Stomach (tissue), 9 donors: ENCODE data around the gene ZNF211. TPM values are rescaled to one million over a fixed set of nuclear protein-coding genes. Genes with fewer than 3 reads are reported as not detected.

Experiments
- DNase-seq, 2 donors: peaks; one replicate each; pipeline versions ENCODE4 v3.0.0 to v3.0.0-alpha.2; 2013 to 2019
- H3K27ac ChIP-seq, 5 donors: fragments of 200-600 bp in 4 of 5; sonication (generic) in 4 of 5; one replicate each; pipeline ENCODE4 v1.5.1; 2013 to 2019; ENCODE audit warnings: mild to moderate bottlenecking in 1 of 5, moderate library complexity in 1 of 5
- H3K27me3 ChIP-seq, 3 donors: fragments of 200-600 bp; sonication (generic); one replicate each; pipeline ENCODE4 v1.5.1; 2017 to 2019; ENCODE audit warnings: mixed run types in 1 of 3
- H3K36me3 ChIP-seq, 4 donors: fragments of 200-600 bp; sonication (generic); 1 replicate in 3 of 4; 2 replicates in 1 of 4; pipeline ENCODE4 v1.5.1; 2016 to 2019
- H3K4me1 ChIP-seq, 4 donors: fragments of 200-600 bp; sonication (generic); one replicate each; pipeline ENCODE4 v1.5.1; 2016 to 2019
- H3K4me3 ChIP-seq, 4 donors: fragments of 200-600 bp; sonication (generic) in 3 of 4; one replicate each; pipeline ENCODE4 v1.5.1; 2016 to 2019; ENCODE audit warnings: mild to moderate bottlenecking in 1 of 4
- H3K9me3 ChIP-seq, 4 donors: fragments of 200-600 bp; sonication (generic); one replicate each; pipeline ENCODE4 v1.5.1; 2016 to 2019
- CTCF ChIP-seq, 7 experiments: fragments of 450-650 bp in 4 of 7; fragments of 200-600 bp in 3 of 7; sonication (generic) in 3 of 7; IDR thresholded peaks; one replicate each; pipeline ENCODE4 v1.5.1; 2016 to 2019; ENCODE audit warnings: antibody characterized with exemption in 7 of 7, control low read depth in 2 of 7, mild to moderate bottlenecking in 1 of 7
- EP300 ChIP-seq: sonication (generic); formaldehyde crosslinking; IDR thresholded peaks from one replicate; pipeline ENCODE4 v1.6.1; 2017; ENCODE audit warnings: antibody characterized with exemption
- POLR2A ChIP-seq, 4 donors: fragments of 450-650 bp; IDR thresholded peaks; one replicate each; pipeline ENCODE4 v1.6.1; 2016; ENCODE audit warnings: antibody characterized with exemption in 4 of 4, control low read depth in 2 of 4, mild to moderate bottlenecking in 1 of 4, moderate library complexity in 1 of 4
- POLR2AphosphoS5 ChIP-seq, 3 donors: sonication (generic); formaldehyde crosslinking; IDR thresholded peaks; one replicate each; pipeline ENCODE4 v1.6.1; 2016; ENCODE audit warnings: antibody characterized with exemption in 3 of 3
- WGBS, 5 donors: extraction: QIAGEN DNeasy Blood & Tissue Kit in 3 of 5; methylation state at CpG; one replicate each; pipeline versions ENCODE4 v1.1.5 to v1.1.7; 2013 to 2018; 5-methylcytosine and 5-hydroxymethylcytosine counted together
- intact Hi-C: fragments of 100-400 bp; cut with DNase I; formaldehyde crosslinking; loops from one replicate; pipeline ENCODE4 v1.15.1; 2023; ENCODE audit warnings: low total_unique reads
- polyA plus RNA-seq, 3 donors: library from polyadenylated mRNA; stranded (reverse); fragments of 200-250 nt; gene quantifications; one replicate each; pipeline ENCODE4 v1.2.3, GENCODE V29; 2013
- total RNA-seq, 5 donors: library from RNA; depleted of rRNA; stranded (reverse); fragments of >200 nt; gene quantifications; one replicate each; pipeline versions ENCODE4 v1.1.0 to v1.2.3, GENCODE V29; 2014 to 2016
- donor health status: healthy with polysubstance abuse.
- donor health status: Bipolar disorder and iron deficiency.
- donor health status: healthy.

The ZNF211 gene
- total and polyA plus RNA-seq, 8 donors = 4.4 to 37.1 (median 9.3) TPM

GRCh38 chr19:57667228-57667627 lies 34.3 kb downstream of the ZNF211 start:
- no peak overlapping the region for H3K27ac ChIP-seq
- 83 to 96% (median 85%) methylated on average over 1 of the region's 1 CpG for WGBS, 5 donors
- peaks cover 0 to 40% (median 15%) of the 10 kb centered on the region in 3 donors for H3K27me3 ChIP-seq
- TF ChIP-seq POLR2AphosphoS5 (IDR thresholded peaks at IDR 0.05) (no peak), EP300 (no peak), POLR2A (IDR thresholded peaks at IDR 0.05) (no peak), CTCF (IDR thresholded peaks at IDR 0.05) (no peak)
- peaks cover 0 to 15% (median 0%) of the 10 kb centered on the region in 4 donors for H3K9me3 ChIP-seq
- H3K36me3 ChIP-seq = no peaks in the 10 kb centered on the region
- intact Hi-C loops = no loop called here
- no peak for DNase-seq
- peaks cover 0 to 17% (median 12%) of the 10 kb centered on the region in 4 donors for H3K4me1 ChIP-seq
- H3K4me3 ChIP-seq = no peak overlapping the region

- Histone ChIP-seq H3K36me3 (no peaks in the 10 kb centered on the region), H3K27me3 (peaks cover 0 to 38% (median 11%) of the 10 kb centered on the region in 3 donors), H3K9me3 (peaks cover 0 to 20% (median 6%) of the 10 kb centered on the region in 4 donors), H3K4me3 (no peak within 1 kb of the TSS), H3K27ac (no peak within 1 kb of the TSS), H3K4me1 (peaks cover 0 to 16% (median 10%) of the 10 kb centered on the region in 4 donors)
- no peak for DNase-seq
- TF ChIP-seq EP300 (no peak), CTCF (IDR thresholded peaks at IDR 0.05) (no peak), POLR2AphosphoS5 (IDR thresholded peaks at IDR 0.05) (no peak), POLR2A (IDR thresholded peaks at IDR 0.05) (no peak)
- intact Hi-C loops = no loop called here
- 84 to 93% (median 86%) methylated on average over 2 of the region's 2 CpGs for WGBS, 5 donors
Observed at GRCh38 chr19:57668635-57669034, 35.7 kb downstream of the ZNF211 start, which contains the start of gene ZSCAN4. Gene ZSCAN4 (plus strand): TSS chr19:57668935. CDS start chr19:57676146, 7,211 bp downstream.

- Histone ChIP-seq H3K4me1 (no peaks in the 10 kb centered on the region), H3K27ac (no peak overlapping the region), H3K27me3 (peaks cover 0 to 11% (median 0%) of the 10 kb centered on the region in 3 donors), H3K36me3 (no peaks in the 10 kb centered on the region), H3K9me3 (peaks cover 0 to 29% (median 10%) of the 10 kb centered on the region in 4 donors), H3K4me3 (no peak overlapping the region)
- intact Hi-C loops = no loop called here
- no peak for DNase-seq
- WGBS, 5 donors = 54 to 67% (median 58%) methylated on average over 7 of the region's 7 CpGs
- TF ChIP-seq CTCF (IDR thresholded peaks at IDR 0.05) (no peak), POLR2A (IDR thresholded peaks at IDR 0.05) (no peak), EP300 (no peak), POLR2AphosphoS5 (IDR thresholded peaks at IDR 0.05) (no peak)
Observed at GRCh38 chr19:57671124-57671895, 38.3 kb downstream of the ZNF211 start.

- Histone ChIP-seq H3K4me1 (no peaks in the 10 kb centered on the region), H3K4me3 (no peak overlapping the region), H3K27ac (no peak overlapping the region), H3K36me3 (no peaks in the 10 kb centered on the region), H3K27me3 (peaks cover 0 to 16% (median 0%) of the 10 kb centered on the region in 3 donors), H3K9me3 (peaks cover 0 to 40% (median 16%) of the 10 kb centered on the region in 4 donors)
- TF ChIP-seq POLR2A (IDR thresholded peaks at IDR 0.05) (no peak), EP300 (no peak), CTCF (IDR thresholded peaks at IDR 0.05) (no peak), POLR2AphosphoS5 (IDR thresholded peaks at IDR 0.05) (no peak)
- intact Hi-C loops = no loop called here
- WGBS, 5 donors = 76 to 85% (median 79%) methylated on average over 4 of the region's 4 CpGs
- DNase-seq = no peak
Observed at GRCh38 chr19:57672466-57672865, 39.5 kb downstream of the ZNF211 start.
